ENCODE data around the gene NPM3. TPM values are rescaled to one million over a fixed set of nuclear protein-coding genes. Genes with fewer than 3 reads are reported as not detected.
A peak's percentile ranks its signal among the peaks of the same experiment; 100 is the strongest.

The NPM3 gene
- total and polyA plus RNA-seq, 2 of the 13 experiments (the other 11 are each of a cell fraction or from before 2014, with no cell fraction given), result 47.6 to 129 TPM

GRCh38 chr10:101818119-101818871, 35.0 kb upstream of the NPM3 start, which contains the start of gene OGA (continued):
- TF ChIP-seq SAP130 (CRISPR knock-in tag; IDR thresholded peaks at IDR 0.05; ENCODE audit: low read depth) (peak; percentile 91), ZNF761 (CRISPR knock-in tag; conservative IDR thresholded peaks at IDR 0.05) (0 out of 2 replicates have a peak, but pooled peaks have one; percentile 45), GATAD1 (CRISPR knock-in tag; IDR thresholded peaks at IDR 0.05) (peak; percentile 84), ZSCAN22 (CRISPR knock-in tag; IDR thresholded peaks at IDR 0.05) (no peak; the same call in 1 of the 2 replicates), ZNF567 (CRISPR knock-in tag; IDR thresholded peaks at IDR 0.05; ENCODE audit: borderline replicate concordance) (peak; percentile 90; the same call in 1 of the 2 replicates), PAX8 (CRISPR knock-in tag; IDR thresholded peaks at IDR 0.05; ENCODE audit: borderline replicate concordance) (no peak), ZBTB7B (CRISPR knock-in tag; IDR thresholded peaks at IDR 0.05) (no peak), CC2D1A (CRISPR knock-in tag; IDR thresholded peaks at IDR 0.05) (no peak), ZNF101 (CRISPR knock-in tag; IDR thresholded peaks at IDR 0.05; ENCODE audit: borderline replicate concordance, low read depth) (no peak), ZNF746 (CRISPR knock-in tag; IDR thresholded peaks at IDR 0.05) (peak; percentile 80), ZNF614 (CRISPR knock-in tag; IDR thresholded peaks at IDR 0.05; ENCODE audit: borderline replicate concordance) (peak; percentile 35), ISX (CRISPR knock-in tag; conservative IDR thresholded peaks at IDR 0.05) (no peak), HMGA1 (CRISPR knock-in tag; conservative IDR thresholded peaks at IDR 0.05) (no peak), CENPT (CRISPR knock-in tag; IDR thresholded peaks at IDR 0.05; ENCODE audit: low read depth) (no peak), SALL1 (CRISPR knock-in tag; IDR thresholded peaks at IDR 0.05) (peak; percentile 50), ZNF142 (CRISPR knock-in tag; IDR thresholded peaks at IDR 0.05) (peak; percentile 22; the same call in 1 of the 2 replicates)
- TF ChIP-seq, protein P1, sequence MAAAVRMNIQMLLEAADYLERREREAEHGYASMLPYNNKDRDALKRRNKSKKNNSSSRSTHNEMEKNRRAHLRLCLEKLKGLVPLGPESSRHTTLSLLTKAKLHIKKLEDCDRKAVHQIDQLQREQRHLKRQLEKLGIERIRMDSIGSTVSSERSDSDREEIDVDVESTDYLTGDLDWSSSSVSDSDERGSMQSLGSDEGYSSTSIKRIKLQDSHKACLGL (CRISPR knock-in tag; IDR thresholded peaks at IDR 0.05), result no peak
- TF ChIP-seq, protein P2, sequence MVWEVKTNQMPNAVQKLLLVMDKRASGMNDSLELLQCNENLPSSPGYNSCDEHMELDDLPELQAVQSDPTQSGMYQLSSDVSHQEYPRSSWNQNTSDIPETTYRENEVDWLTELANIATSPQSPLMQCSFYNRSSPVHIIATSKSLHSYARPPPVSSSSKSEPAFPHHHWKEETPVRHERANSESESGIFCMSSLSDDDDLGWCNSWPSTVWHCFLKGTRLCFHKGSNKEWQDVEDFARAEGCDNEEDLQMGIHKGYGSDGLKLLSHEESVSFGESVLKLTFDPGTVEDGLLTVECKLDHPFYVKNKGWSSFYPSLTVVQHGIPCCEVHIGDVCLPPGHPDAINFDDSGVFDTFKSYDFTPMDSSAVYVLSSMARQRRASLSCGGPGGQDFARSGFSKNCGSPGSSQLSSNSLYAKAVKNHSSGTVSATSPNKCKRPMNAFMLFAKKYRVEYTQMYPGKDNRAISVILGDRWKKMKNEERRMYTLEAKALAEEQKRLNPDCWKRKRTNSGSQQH (CRISPR knock-in tag; IDR thresholded peaks at IDR 0.05; ENCODE audit: low read depth), result no peak; the same call in 1 of the 2 replicates
- TF ChIP-seq, protein P3, sequence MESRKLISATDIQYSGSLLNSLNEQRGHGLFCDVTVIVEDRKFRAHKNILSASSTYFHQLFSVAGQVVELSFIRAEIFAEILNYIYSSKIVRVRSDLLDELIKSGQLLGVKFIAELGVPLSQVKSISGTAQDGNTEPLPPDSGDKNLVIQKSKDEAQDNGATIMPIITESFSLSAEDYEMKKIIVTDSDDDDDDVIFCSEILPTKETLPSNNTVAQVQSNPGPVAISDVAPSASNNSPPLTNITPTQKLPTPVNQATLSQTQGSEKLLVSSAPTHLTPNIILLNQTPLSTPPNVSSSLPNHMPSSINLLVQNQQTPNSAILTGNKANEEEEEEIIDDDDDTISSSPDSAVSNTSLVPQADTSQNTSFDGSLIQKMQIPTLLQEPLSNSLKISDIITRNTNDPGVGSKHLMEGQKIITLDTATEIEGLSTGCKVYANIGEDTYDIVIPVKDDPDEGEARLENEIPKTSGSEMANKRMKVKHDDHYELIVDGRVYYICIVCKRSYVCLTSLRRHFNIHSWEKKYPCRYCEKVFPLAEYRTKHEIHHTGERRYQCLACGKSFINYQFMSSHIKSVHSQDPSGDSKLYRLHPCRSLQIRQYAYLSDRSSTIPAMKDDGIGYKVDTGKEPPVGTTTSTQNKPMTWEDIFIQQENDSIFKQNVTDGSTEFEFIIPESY (CRISPR knock-in tag; IDR thresholded peaks at IDR 0.05), result no peak

Measured in HepG2 (cell line).